Mammary epithelial cell (primary cell): Measurements from ENCODE around the gene FBXW10.
"Not testable (repeated sequence)": the region's sequence is repeated elsewhere in the genome, so short reads cannot be mapped to it uniquely, and the experiment has no call there.

Experiments used
- EZH2 ChIP-seq: IDR thresholded peaks from 2 replicates; pipeline ENCODE4 v1.6.1; 2012; ENCODE audit warnings: low read length, inconsistent platforms, borderline replicate concordance
- TF ChIP-seq, protein P1 (sequence below), 2 donors: IDR thresholded peaks in 1 of 2; conservative IDR thresholded peaks in 1 of 2; 2 replicates each; pipeline ENCODE4 v1.5.1; 2011 to 2012; ENCODE audit warnings: inconsistent platforms in 2 of 2, low read length in 2 of 2, mild to moderate bottlenecking in 2 of 2, control low read depth in 1 of 2, low read depth in 1 of 2; ENCODE audit not compliant: insufficient read depth in 1 of 2; ENCODE audit errors: extremely low read depth in 1 of 2

DNA sequence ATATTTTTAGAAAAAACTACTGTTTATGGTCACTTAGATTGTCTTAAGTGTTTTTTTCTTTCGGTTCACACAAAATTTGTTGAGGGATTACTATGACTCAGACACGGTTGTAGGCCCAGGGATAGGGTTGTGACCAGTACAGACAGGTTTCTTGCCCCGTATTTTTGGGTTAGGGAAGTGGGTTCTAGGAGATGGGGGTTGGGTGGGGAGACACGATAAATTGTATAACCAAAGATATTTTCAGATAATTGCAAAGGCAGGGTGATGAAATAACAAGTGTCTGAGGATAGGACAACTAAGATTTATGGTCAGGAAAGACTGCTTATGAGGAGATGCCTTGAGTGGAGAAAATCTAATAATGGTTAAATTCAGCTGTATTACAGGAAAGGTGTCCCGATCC is 38.0 kb downstream of the FBXW10 start:
- TF ChIP-seq, protein P1, sequence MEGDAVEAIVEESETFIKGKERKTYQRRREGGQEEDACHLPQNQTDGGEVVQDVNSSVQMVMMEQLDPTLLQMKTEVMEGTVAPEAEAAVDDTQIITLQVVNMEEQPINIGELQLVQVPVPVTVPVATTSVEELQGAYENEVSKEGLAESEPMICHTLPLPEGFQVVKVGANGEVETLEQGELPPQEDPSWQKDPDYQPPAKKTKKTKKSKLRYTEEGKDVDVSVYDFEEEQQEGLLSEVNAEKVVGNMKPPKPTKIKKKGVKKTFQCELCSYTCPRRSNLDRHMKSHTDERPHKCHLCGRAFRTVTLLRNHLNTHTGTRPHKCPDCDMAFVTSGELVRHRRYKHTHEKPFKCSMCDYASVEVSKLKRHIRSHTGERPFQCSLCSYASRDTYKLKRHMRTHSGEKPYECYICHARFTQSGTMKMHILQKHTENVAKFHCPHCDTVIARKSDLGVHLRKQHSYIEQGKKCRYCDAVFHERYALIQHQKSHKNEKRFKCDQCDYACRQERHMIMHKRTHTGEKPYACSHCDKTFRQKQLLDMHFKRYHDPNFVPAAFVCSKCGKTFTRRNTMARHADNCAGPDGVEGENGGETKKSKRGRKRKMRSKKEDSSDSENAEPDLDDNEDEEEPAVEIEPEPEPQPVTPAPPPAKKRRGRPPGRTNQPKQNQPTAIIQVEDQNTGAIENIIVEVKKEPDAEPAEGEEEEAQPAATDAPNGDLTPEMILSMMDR (conservative IDR thresholded peaks at IDR 0.05 in 1 of 2, IDR thresholded peaks at IDR 0.05 in 1 of 2; ENCODE audit: extremely low read depth in 1 of 2, insufficient read depth in 1 of 2, low read depth in 1 of 2, low read length in 2 of 2): not testable (repeated sequence)
- TF ChIP-seq EZH2: not testable (repeated sequence)
